HEK293 (cell line): ENCODE data around the gene CTCF.

Experiments used
- CTCF ChIA-PET: fragments of 350-600 bp; formaldehyde crosslinking; extraction: SDS; loops from one replicate; lab custom pipeline; 2021; ENCODE audit warnings: antibody characterized with exemption; lab: Yijun Ruan, JAX
- POLR2A ChIA-PET: fragments of 300-600 bp; formaldehyde crosslinking; extraction: SDS; loops from one replicate; lab custom pipeline; 2020; ENCODE audit warnings: antibody characterized with exemption, inconsistent platforms; lab: Yijun Ruan, JAX
- H3K27ac ChIP-seq: fragments of 200-500 bp; sonication (Bioruptor generic); 2 replicates; pipeline ENCODE4 v1.5.1; 2014; ENCODE audit warnings: low read depth, low read length, control low read depth, inconsistent platforms; ENCODE audit errors: extremely low read depth
- H3K36me3 ChIP-seq, 2 experiments: fragments of 200-500 bp in 1 of 2; sonication (Bioruptor generic) in 1 of 2; 1 replicate in 1 of 2; 2 replicates in 1 of 2; pipeline ENCODE4 v1.5.1; 2014 to 2017; ENCODE audit warnings: inconsistent platforms in 2 of 2, low read length in 2 of 2; ENCODE audit not compliant: control insufficient read depth in 2 of 2, insufficient read depth in 1 of 2
- H3K4me1 ChIP-seq: fragments of 200-500 bp; sonication (Bioruptor generic); 2 replicates; pipeline ENCODE4 v1.5.1; 2014; ENCODE audit warnings: mild to moderate bottlenecking, low read length, inconsistent platforms; ENCODE audit not compliant: control insufficient read depth, insufficient read depth
- H3K4me3 ChIP-seq: 2 replicates; pipeline ENCODE4 v1.5.1; 2011; ENCODE audit warnings: low read depth, mild to moderate bottlenecking, control low read depth, low read length, moderate library complexity
- H3K9me3 ChIP-seq: fragments of 200-500 bp; sonication (Bioruptor generic); 2 replicates; pipeline ENCODE4 v1.5.1; 2014; ENCODE audit warnings: low read depth, low read length, inconsistent platforms; ENCODE audit not compliant: control insufficient read depth, insufficient read depth
- HIC1 ChIP-seq: fragments of 450-650 bp; formaldehyde crosslinking; IDR thresholded peaks from 2 replicates; pipeline ENCODE4 v1.5.1; 2016; ENCODE audit warnings: missing biosample characterization, missing genetic modification characterization
- PATZ1 ChIP-seq: fragments of 450-650 bp; formaldehyde crosslinking; IDR thresholded peaks from 2 replicates; pipeline ENCODE4 v1.5.1; 2016; ENCODE audit warnings: missing biosample characterization, missing genetic modification characterization
- PRDM10 ChIP-seq: fragments of 450-650 bp; formaldehyde crosslinking; IDR thresholded peaks from 2 replicates; pipeline ENCODE4 v1.5.1; 2016; ENCODE audit warnings: missing biosample characterization, missing genetic modification characterization
- SP2 ChIP-seq: fragments of 450-650 bp; formaldehyde crosslinking; IDR thresholded peaks from 2 replicates; pipeline ENCODE4 v1.5.1; 2016; ENCODE audit warnings: missing biosample characterization, missing genetic modification characterization
- WT1 ChIP-seq: fragments of 450-650 bp; formaldehyde crosslinking; IDR thresholded peaks from 2 replicates; pipeline ENCODE4 v1.5.1; 2016; ENCODE audit warnings: missing biosample characterization, missing genetic modification characterization
- ZBTB11 ChIP-seq: fragments of 450-650 bp; formaldehyde crosslinking; conservative IDR thresholded peaks from 2 replicates; pipeline ENCODE4 v1.5.1; 2016; ENCODE audit warnings: low read depth, missing biosample characterization, missing genetic modification characterization
- ZBTB20 ChIP-seq: fragments of 450-650 bp; formaldehyde crosslinking; IDR thresholded peaks from 2 replicates; pipeline ENCODE4 v1.5.1; 2016; ENCODE audit warnings: missing biosample characterization, missing genetic modification characterization
- ZBTB26 ChIP-seq: fragments of 450-650 bp; formaldehyde crosslinking; optimal IDR thresholded peaks from 2 replicates; pipeline ENCODE3; 2016; ENCODE audit warnings: missing biosample characterization, mild to moderate bottlenecking, missing genetic modification characterization
- ZBTB6 ChIP-seq: fragments of 450-650 bp; formaldehyde crosslinking; IDR thresholded peaks from 2 replicates; pipeline ENCODE4 v1.5.1; 2017; ENCODE audit warnings: missing biosample characterization, missing genetic modification characterization
- ZFP3 ChIP-seq: fragments of 450-650 bp; formaldehyde crosslinking; IDR thresholded peaks from 2 replicates; pipeline ENCODE4 v1.5.1; 2016; ENCODE audit warnings: low read depth, missing biosample characterization, missing genetic modification characterization
- ZNF311 ChIP-seq: fragments of 450-650 bp; formaldehyde crosslinking; IDR thresholded peaks from 2 replicates; pipeline ENCODE4 v1.5.1; 2017; ENCODE audit warnings: missing biosample characterization, missing genetic modification characterization, borderline replicate concordance
- ZNF335 ChIP-seq: fragments of 450-650 bp; formaldehyde crosslinking; conservative IDR thresholded peaks from 2 replicates; pipeline ENCODE4 v1.5.1; 2016; ENCODE audit warnings: missing biosample characterization, missing genetic modification characterization
- ZNF76 ChIP-seq: fragments of 450-650 bp; formaldehyde crosslinking; IDR thresholded peaks from 2 replicates; pipeline ENCODE4; 2016; ENCODE audit warnings: low read depth, missing biosample characterization, missing genetic modification characterization, borderline replicate concordance

CTCF gene

GRCh38 chr16:67666032-67666551, 103.8 kb downstream of the CTCF start (continued):
- TF ChIP-seq PRDM10 (peak; percentile 36; the same call in 1 of the 2 replicates), WT1 (tag by site-specific recombination) (0 out of 2 replicates have a peak, but pooled peaks have one; percentile 13), ZBTB6 (tag by site-specific recombination) (peak; percentile 46; the same call in 1 of the 2 replicates), ZNF335 (0 out of 2 replicates have a peak, but pooled peaks have one; percentile 12)

GRCh38 chr16:67666559-67667452, 104.5 kb downstream of the CTCF start, which contains the start of the genes C16orf86 and ENKD1:
Gene C16orf86, plus strand, starts transcription at chr16:67666814. Its CDS starts 157 bp downstream, at chr16:67666971.
Gene ENKD1, minus strand, starts transcription at chr16:67666750. Its CDS starts 308 bp downstream, at chr16:67666442.
- Histone ChIP-seq H3K36me3 (peaks cover 0 to 37% of the 10 kb centered on the region in 2 experiments; a peak in 1 of 3 replicates), H3K4me3 (peak within 1 kb of the TSS; percentile 57), H3K9me3 (no peaks in the 10 kb centered on the region), H3K27ac (peak within 1 kb of the TSS; percentile 43; the same call in 1 of the 2 replicates), H3K4me1 (no peaks in the 10 kb centered on the region)
- POLR2A ChIA-PET = interaction anchor here (0.5 to 1.5 kb wide), 2 partner anchors 146 to 378 kb away, joined by 4 read pairs; no protein-coding TSS in a partner anchor
- CTCF ChIA-PET = interaction anchor here (0.6 to 3.0 kb wide), 10 partner anchors 84 to 275 kb away, joined by 3 to 19 read pairs (median 4); partner anchors contain the start of gene CTCF
- no peak for TF ChIP-seq ZFP3 (tag by site-specific recombination)
- peak; percentile 74; the same call in 1 of the 2 replicates for TF ChIP-seq ZNF76 (tag by site-specific recombination)
- TF ChIP-seq ZNF335 = peak; percentile 77
- 0 out of 2 replicates have a peak, but pooled peaks have one; percentile 22 for TF ChIP-seq ZBTB11 (tag by site-specific recombination)
- peak; percentile 31; the same call in 1 of the 2 replicates for TF ChIP-seq SP2 (tag by site-specific recombination)
- peak; percentile 33 for TF ChIP-seq ZBTB26 (tag by site-specific recombination)
- peak; percentile 81 for TF ChIP-seq ZBTB20 (tag by site-specific recombination)
- peak; percentile 53 for TF ChIP-seq PATZ1 (tag by site-specific recombination)
- peak; percentile 60; the same call in 1 of the 2 replicates for TF ChIP-seq HIC1 (tag by site-specific recombination)
- no peak for TF ChIP-seq ZNF311 (tag by site-specific recombination)
